ENCODE data around the gene ELN. TPM values are rescaled to one million over a fixed set of nuclear protein-coding genes. Genes with fewer than 3 reads are reported as not detected.
A peak's percentile ranks its signal among the peaks of the same experiment; 100 is the strongest.

The ELN gene
- total RNA-seq, 1 donor from 2014 or later = 29.0 TPM

GRCh38 chr7:74071121-74071520 is 43.1 kb downstream of the ELN start:
- intact Hi-C loops (cut with micrococcal nuclease) = no loop called here

GRCh38 chr7:74074770-74075169 is 46.8 kb downstream of the ELN start:
- ATAC-seq = no peak
- DNase-seq = no peak
- intact Hi-C loops (cut with micrococcal nuclease) = no loop called here

More at GRCh38 chr7:74071121-74071520, 43.1 kb downstream of the ELN start:
- no peak for DNase-seq
- no peak for ATAC-seq

GRCh38 chr7:74078461-74078860 is 50.5 kb downstream of the ELN start:
- intact Hi-C loops (cut with micrococcal nuclease) = no loop called here
- no peak for DNase-seq
- ATAC-seq = no peak

- no peak for DNase-seq
- intact Hi-C loops (cut with micrococcal nuclease) = no loop called here
- ATAC-seq = no peak
Measured at GRCh38 chr7:74082770-74083116, 54.8 kb downstream of the ELN start.

- DNase-seq (peak; percentile 91), ATAC-seq (peak; percentile 95)
- intact Hi-C loops (cut with micrococcal nuclease) = no loop called here
Measured at GRCh38 chr7:74083117-74083876, 55.3 kb downstream of the ELN start, which contains the start of gene LIMK1. LIMK1 (plus strand) TSS chr7:74083804; CDS start chr7:74083991, 187 bp downstream.

- intact Hi-C loops (cut with micrococcal nuclease) = no loop called here
- peak; percentile 38 for ATAC-seq
Measured at GRCh38 chr7:74083928-74084721, 56.2 kb downstream of the ELN start.

GRCh38 chr7:74084722-74085578 is 57.0 kb downstream of the ELN start:
- intact Hi-C loops (cut with micrococcal nuclease) = no loop called here
- DNase-seq = peak; percentile 36
- ATAC-seq = no peak

More at GRCh38 chr7:74083928-74084721, 56.2 kb downstream of the ELN start:
- DNase-seq = peak; percentile 61

GRCh38 chr7:74087791-74088453 is 59.9 kb downstream of the ELN start:
- intact Hi-C loops (cut with micrococcal nuclease) = no loop called here

GRCh38 chr7:74092321-74092963 is 64.5 kb downstream of the ELN start:
- DNase-seq (peak; percentile 69), ATAC-seq (peak; percentile 56)
- intact Hi-C loops (cut with micrococcal nuclease) = no loop called here

More at GRCh38 chr7:74087791-74088453, 59.9 kb downstream of the ELN start:
- no peak for ATAC-seq
- no peak for DNase-seq

GRCh38 chr7:74092964-74093471 is 65.0 kb downstream of the ELN start:
- intact Hi-C loops (cut with micrococcal nuclease) = no loop called here

GRCh38 chr7:74093671-74094223 is 65.8 kb downstream of the ELN start:
- DNase-seq (peak; percentile 41), ATAC-seq (peak; percentile 29)
- intact Hi-C loops (cut with micrococcal nuclease) = no loop called here

More at GRCh38 chr7:74092964-74093471, 65.0 kb downstream of the ELN start:
- ATAC-seq (peak; percentile 72), DNase-seq (peak; percentile 76)

GRCh38 chr7:74094224-74095101 is 66.5 kb downstream of the ELN start:
- intact Hi-C loops (cut with micrococcal nuclease) = no loop called here
- DNase-seq = peak; percentile 78
- peak; percentile 77 for ATAC-seq

- no peak for DNase-seq
- intact Hi-C loops (cut with micrococcal nuclease) = no loop called here
- ATAC-seq = no peak
Measured at GRCh38 chr7:74095135-74095534, 67.2 kb downstream of the ELN start.

- ATAC-seq = no peak
- no peak for DNase-seq
- intact Hi-C loops (cut with micrococcal nuclease) = no loop called here
Measured at GRCh38 chr7:74097937-74098614, 70.1 kb downstream of the ELN start.

- intact Hi-C loops (cut with micrococcal nuclease) = no loop called here
- DNase-seq (no peak), ATAC-seq (no peak)
Measured at GRCh38 chr7:74099031-74099430, 71.1 kb downstream of the ELN start.

GRCh38 chr7:74101061-74101681 is 73.2 kb downstream of the ELN start:
- ATAC-seq (peak; percentile 90), DNase-seq (peak; percentile 59)
- intact Hi-C loops (cut with micrococcal nuclease) = no loop called here
